SHP77 treated with DMSO at 0.1 percent for 48 hours (cell line): ENCODE results near the gene DOP1A.
"Not testable (repeated sequence)": the region's sequence is repeated elsewhere in the genome, so short reads cannot be mapped to it uniquely, and the experiment has no call there.

Experiments
- DNase-seq: peaks from one replicate; lab custom pipeline; 2025; lab: John Stamatoyannopoulos, UW

DOP1A gene

GRCh38 chr6:83153883-83154521 is 86.5 kb downstream of the DOP1A start:
- no peak for DNase-seq

- DNase-seq, result no peak
These were observed 88.3 kb downstream of the DOP1A start for GRCh38 chr6:83155794-83156193.

- DNase-seq, result no peak
These were observed 92.7 kb downstream of the DOP1A start for GRCh38 chr6:83160167-83160566.

- DNase-seq, result no peak
These were observed 100.3 kb downstream of the DOP1A start for GRCh38 chr6:83167726-83168278.

GRCh38 chr6:83168556-83168955 is 101.1 kb downstream of the DOP1A start:
- DNase-seq, result no peak

- DNase-seq, result no peak
These were observed 101.6 kb downstream of the DOP1A start for GRCh38 chr6:83169106-83169505.

GRCh38 chr6:83169511-83169910 is 102.0 kb downstream of the DOP1A start:
- no peak for DNase-seq

GRCh38 chr6:83176246-83176645 is 108.8 kb downstream of the DOP1A start:
- DNase-seq, result no peak

GRCh38 chr6:83180426-83180950 is 113.0 kb downstream of the DOP1A start:
- DNase-seq, result no peak

- no peak for DNase-seq
These were observed 114.6 kb downstream of the DOP1A start for GRCh38 chr6:83182114-83182513.

- DNase-seq, result no peak
These were observed 115.8 kb downstream of the DOP1A start for GRCh38 chr6:83183082-83183828.

GRCh38 chr6:83185096-83185495 is 117.6 kb downstream of the DOP1A start:
- DNase-seq, result no peak

- DNase-seq, result no peak
These were observed 121.0 kb downstream of the DOP1A start for GRCh38 chr6:83188501-83188900.

GRCh38 chr6:83190626-83191025 is 123.2 kb downstream of the DOP1A start:
- DNase-seq, result no peak

GRCh38 chr6:83191974-83192373 is 124.5 kb downstream of the DOP1A start:
- not testable (repeated sequence) for DNase-seq

GRCh38 chr6:83192456-83192855 is 125.0 kb downstream of the DOP1A start:
- no peak for DNase-seq

- DNase-seq, result peak; percentile 72
These were observed 125.6 kb downstream of the DOP1A start, which contains the start of the genes PGM3 and RWDD2A for GRCh38 chr6:83192871-83193746. TSS of gene PGM3 (minus strand) at chr6:83193265. CDS start at chr6:83191012, 2,253 bp downstream. TSS of gene RWDD2A (plus strand) at chr6:83193357. CDS start at chr6:83194452, 1,095 bp downstream.

- peak; percentile 38 for DNase-seq
These were observed 126.5 kb downstream of the DOP1A start for GRCh38 chr6:83193747-83194566.

- DNase-seq, result no peak
These were observed 131.2 kb downstream of the DOP1A start for GRCh38 chr6:83198486-83199172.

- DNase-seq, result no peak
These were observed 131.8 kb downstream of the DOP1A start for GRCh38 chr6:83199173-83199862.
